Measurements from ENCODE around the gene MED9.

- TF ChIP-seq FOXM1 (IDR thresholded peaks at IDR 0.05; ENCODE audit: borderline replicate concordance, low read depth), result no peak
- TF ChIP-seq TAF1 (IDR thresholded peaks at IDR 0.05; ENCODE audit: low read depth), result no peak
- TF ChIP-seq RAD21 (IDR thresholded peaks at IDR 0.05; ENCODE audit: low read depth), result no peak
Measured at GRCh38 chr17:17469996-17470395, 6.8 kb upstream of the MED9 start.
